ENCODE measurements around the gene POC1A.

POC1A gene

DNA sequence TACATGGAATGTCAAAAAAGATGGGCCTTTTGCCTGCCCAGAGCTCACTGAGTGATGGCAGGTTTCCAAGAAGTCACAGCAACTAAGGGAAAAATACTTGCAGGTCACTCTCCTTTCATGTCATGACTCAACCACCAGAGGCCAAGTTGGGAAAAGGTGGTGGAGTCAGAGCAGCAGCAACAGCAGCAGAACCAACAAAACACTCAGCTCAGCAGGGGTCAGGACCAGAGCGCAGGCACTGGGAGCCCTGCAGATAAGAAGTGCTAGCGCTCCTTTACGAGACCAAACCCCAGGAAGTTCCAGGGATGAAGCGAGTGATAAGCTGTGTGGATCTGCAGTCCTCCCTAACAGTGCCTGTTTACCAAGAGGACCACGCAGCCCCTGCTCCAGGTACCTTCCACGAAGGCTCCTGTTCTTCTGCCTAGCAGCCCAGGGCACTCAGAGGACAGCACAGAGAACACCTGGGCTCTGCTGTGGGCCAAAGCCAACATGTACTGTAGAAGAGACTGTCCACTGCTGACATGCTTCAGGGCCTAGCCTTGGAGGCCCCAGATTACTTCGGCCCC, 26.0 kb downstream of the POC1A start:
- no peak for DNase-seq (ENCODE audit: low spot score)

DNA sequence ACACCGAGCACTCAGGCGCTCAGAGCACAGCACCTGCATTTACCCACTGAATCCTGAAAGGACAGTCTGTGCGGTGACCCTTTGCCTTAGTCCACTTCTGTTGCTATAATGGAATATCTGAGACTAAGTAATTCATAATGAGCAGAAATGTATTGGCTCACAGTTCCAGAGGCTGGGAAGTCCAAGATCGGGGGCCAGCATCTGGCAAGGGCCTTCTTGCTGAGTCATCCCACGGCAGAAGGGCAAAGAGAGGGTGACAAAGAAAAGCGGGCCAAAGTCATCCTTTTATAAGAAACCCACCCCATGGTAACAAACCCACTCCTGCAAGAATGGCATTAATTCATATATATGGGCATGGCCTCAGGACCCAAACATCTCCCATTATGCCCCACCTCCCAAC, 27.7 kb downstream of the POC1A start:
- no peak for DNase-seq (ENCODE audit: low spot score)

DNA sequence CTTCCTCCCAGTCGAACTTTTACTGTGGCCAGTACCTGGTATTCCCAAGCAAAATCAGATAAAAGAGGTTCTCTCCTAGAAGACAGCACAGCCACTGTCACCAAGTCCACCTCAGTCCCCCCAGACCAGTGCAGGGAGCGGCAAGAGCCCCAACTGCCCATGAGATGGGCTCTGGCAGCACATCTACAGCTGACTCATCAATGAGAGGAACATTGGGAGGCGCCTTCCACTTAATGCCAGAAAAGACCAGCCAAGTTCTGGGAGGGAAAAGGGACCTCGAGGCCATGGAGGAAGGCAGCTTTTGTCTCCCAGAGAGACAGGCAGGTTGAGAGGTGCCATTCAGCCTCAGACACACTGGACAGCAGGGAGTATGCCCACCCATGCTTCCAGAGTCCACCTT, 28.2 kb downstream of the POC1A start:
- DNase-seq (ENCODE audit: low spot score) = no peak

DNA sequence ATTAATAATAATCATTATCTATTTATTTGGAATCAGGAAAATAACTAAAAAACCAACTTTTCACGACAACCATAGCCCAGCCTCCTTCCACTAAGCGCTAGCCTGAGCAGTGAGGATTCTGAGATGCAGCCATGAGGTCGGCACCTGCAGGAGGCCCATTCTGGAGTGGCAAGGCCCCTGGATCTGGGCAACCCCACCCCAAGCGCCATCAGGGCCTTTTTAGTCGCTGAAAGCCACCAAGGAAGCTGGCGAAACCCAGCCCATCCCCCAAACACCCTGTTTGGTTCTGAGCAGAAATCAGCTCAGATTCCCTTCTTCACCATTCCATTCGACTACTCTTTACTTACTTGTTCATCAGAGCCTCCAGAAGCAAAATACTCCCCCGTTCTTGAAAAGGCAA, 29.5 kb downstream of the POC1A start:
- DNase-seq (ENCODE audit: low spot score) = no peak

DNA sequence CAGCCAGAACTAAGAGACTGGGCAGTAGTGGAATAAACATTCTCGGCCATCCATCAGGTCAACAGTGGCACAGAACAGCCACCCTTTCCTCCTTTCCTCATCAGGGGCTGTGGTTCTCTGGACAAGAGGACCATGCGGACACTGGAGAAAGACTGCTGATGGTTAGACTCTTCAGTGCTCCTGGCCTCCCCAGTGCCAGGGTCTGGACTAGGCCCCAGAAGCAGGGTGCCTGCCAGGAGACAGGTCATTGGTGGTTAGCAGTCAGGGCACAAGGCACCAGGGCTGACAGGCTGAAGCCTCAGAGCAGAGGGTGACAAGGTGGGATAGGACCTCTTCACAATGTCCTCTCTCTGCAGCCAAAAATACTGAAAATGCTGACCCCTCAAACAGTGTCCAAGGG, 30.1 kb downstream of the POC1A start:
- no peak for DNase-seq (ENCODE audit: low spot score)

DNA sequence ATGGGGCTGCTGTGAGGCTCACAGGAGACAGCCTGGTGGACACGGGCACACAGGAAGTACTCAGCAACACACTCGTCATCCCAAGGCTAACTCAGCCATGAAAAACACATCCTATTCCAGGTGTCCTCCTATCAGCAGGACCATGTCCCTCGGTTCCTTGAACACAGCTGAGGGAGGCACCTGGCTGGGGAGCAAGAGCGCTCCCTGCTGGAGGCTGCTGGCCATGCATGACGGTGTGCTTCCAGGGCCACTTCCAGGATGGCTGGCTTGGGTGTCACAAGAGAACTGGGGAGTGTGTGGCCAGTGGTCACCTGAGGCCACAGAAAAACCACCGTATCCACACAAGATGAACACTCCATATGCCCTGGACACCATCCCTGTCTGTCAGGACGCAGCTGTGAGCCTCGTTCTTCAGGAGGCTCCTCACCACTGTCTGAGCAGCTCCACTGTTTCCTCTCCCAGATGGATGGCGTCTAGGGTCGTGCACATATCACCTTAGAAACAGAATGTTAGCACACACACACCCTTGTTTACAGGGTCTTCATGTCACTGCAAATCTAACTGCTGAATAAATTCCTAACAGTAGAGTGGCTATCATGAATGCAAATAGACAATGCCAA, 31.0 kb downstream of the POC1A start:
- DNase-seq (ENCODE audit: low spot score) = peak; percentile 79

DNA sequence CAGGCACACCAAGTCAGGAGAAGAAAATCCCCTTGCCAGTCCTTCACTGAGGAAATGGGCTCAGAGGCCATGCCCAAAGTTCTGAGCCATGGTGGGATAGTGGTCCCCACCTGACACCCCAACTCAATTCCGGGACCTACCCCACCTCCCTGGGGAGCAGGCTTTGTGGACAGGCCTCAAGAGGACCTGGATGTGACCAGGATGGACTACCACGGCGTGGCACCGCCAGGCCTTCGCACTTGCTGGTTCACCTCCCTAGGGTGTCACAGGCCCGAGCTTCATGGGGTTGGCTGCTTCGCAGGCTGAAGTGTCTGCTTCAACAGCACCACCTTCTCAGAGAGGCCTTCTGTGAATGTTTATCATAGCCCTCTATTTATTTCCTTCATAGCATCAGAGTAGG, 31.7 kb downstream of the POC1A start:
- no peak for DNase-seq (ENCODE audit: low spot score)

DNA sequence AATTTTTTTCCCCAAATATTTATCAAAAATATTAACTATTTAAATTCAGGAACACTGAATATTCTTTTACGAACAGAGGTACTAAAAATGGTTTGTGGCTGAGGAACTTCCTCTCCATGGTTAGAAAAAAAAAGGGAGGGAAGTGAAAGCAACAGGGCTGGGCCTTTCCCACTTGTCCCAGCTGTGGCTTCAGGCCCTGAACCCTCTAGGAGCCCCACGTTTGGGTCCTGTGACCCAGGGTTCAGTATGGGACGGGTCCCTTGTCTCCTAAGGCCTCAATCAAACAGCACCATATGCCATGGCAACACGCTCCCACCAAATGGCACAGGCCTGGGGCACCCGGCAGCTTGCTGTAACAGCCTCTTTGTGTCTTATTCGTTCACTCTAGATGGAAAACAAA, 32.4 kb downstream of the POC1A start:
- DNase-seq (ENCODE audit: low spot score) = no peak

DNA sequence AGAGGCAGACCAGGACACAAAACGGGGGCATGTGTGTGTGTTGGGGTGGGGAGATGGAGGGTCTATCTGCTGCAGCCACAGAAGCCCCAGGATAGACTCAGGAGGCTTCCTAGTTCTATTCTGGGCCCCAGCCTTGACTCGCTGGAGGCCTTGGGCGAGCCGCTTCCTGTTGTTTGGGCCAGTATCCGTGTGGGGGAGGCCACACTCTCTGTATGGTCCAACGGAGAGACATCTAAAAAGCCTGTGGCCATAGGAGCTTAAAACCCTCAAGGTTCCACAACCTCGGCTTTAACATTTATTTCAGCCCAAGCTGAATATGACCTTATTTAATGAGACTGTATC, 32.8 kb downstream of the POC1A start:
- no peak for DNase-seq (ENCODE audit: low spot score)

DNA sequence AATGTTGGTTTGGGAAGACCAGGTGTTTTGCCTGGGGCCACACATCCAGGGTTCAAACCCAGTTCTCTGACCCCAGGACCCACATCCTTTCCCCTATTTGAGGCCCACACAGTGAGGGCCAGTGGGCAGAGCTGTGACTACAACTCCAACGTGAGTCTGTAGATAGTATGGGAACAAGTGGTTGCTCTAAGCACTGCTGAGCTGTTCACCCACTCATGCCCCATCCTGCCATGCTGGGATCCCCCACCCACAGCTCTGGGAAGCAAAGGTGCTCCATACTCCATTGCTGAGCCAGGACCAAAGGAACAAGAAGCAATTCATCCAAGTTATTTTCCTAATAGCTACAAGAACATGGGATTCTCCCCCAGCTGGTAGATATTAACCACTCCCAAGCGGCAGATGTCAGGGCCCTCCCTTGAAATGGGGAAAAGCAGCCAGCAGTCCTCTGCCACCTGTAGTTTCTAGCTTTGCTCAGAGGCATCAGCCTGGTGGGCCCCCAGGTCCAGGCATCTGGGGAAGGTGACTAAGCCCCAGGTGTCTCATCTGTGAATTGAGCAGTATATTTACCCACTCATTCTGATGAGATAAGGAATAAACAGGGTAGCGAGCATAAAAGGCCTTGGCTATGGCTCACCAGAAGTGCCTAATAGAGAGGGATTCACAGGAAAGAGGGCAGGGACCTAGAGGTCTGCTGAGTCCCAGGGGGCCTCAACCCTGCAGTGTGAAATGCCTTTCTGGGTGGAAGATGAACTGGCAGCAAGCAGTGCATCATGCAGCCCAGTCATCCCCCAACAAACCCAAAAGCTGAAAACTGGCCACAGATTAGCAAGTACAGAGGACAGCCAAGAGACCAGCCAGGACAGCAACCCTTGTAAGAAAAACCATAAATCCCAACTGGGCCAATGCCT, 33.4 kb downstream of the POC1A start:
- DNase-seq (ENCODE audit: low spot score) = no peak

DNA sequence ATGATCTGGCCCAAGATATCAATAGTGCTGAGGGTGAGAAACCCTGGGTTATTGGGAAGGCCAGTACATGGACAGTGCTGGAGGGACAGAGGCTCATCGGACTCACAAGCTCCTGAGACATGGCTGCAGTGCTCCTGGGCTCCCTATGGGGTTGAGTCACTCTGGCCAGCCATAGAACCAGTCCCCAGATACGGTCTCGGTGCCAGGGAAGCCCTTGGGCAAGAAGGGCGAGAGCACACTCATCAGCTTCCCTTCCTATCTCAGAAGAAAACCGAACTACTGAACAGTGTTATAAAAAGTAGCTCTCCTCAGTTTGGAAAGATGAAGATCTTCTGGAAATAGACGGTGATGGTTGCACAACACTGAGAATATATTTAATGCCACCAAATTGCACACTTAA, 34.4 kb downstream of the POC1A start:
- no peak for DNase-seq (ENCODE audit: low spot score)

DNA sequence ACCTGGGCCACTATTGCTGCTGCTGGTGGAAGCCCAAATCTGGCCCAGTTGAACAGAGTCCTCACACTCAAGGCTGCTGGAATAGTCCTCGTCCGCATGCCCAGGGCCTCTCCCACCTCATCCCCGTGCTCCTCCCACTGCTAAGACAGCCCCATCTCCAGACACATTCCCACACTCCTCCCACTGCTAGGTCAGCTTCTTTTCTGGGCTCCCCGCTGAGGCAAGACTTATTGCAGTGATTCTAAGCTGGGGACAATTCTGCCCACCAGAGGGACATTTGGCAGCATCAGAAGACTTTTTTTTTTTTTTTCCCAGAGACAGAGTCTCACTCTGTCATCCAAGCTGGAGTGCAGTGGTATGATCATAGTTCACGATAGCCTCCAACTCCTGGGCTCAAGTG, 35.1 kb downstream of the POC1A start:
- no peak for DNase-seq (ENCODE audit: low spot score)

DNA sequence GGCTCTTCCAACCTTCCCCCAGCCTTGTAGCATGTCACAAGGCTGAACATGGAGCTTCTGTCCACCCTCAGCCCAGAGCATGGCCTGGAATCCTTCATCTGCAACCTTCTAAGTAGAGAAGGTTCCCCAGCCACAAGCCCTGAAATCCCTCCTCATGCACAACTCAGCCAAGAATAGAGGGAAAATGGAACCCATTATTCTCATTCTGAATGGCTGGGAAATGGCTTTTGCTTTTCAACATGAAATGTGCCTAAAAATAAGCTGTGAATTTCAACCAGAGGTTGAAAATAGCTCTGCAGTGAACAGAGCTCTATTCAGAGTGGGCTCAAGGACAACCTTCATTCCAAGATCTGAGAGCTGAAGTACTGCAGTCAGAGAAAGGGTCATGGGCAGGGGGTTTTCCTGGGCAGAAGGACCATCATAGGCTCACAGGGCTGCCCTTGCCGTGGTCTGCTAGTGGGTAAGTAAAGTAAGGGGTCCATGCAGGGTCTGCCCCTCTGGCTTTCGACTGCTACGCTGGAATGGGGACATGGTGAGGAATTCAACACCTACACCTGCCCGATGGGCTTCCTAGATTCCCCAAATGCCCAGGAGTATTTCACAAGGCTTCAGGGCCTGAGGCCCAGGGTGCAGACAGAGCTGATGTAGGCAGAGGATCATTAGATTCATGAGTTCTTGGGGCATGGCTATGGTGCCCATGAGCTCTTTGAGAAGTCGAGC, 35.9 kb downstream of the POC1A start:
- DNase-seq (ENCODE audit: low spot score) = no peak

DNA sequence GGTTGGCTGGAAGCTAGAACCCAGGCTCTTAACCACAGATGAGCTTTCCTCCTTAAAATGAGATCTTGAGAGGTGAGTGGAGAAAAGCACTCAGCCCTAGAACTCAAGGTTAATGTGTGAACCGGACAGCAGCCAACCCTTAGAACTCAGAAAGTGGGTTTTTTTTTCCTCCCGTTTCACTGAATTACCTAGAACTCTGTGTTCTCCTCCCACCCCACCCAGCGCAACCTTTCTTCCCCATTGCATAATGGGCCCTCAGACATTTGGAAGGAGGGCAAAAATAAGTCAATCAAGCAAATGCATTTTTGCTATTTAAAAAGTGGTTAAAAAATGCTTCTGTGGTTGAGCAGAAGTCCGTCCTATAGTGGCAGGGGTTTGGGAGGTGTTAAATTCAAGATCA, 36.7 kb downstream of the POC1A start:
- DNase-seq (ENCODE audit: low spot score) = no peak

DNA sequence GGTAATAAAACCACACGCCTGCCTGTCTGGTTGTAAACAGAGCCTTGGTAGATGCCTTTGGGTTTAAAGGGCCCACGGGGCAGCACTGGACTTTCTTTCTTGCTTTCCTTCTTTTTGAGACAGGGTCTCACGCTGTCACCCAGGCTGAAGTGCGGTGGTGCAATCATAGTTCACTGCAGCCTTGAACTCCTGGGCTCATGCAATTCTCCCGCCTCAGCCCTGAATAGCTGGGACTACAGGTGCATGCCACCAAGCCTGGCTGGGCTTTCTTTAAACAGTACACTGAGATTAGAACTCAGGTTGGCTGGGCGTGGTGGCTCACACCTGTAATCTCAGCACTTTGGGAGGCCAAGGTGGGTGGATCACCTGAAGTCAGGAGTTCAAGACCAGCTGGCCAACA, 42.2 kb downstream of the POC1A start:
- DNase-seq (ENCODE audit: low spot score) = no peak

DNA sequence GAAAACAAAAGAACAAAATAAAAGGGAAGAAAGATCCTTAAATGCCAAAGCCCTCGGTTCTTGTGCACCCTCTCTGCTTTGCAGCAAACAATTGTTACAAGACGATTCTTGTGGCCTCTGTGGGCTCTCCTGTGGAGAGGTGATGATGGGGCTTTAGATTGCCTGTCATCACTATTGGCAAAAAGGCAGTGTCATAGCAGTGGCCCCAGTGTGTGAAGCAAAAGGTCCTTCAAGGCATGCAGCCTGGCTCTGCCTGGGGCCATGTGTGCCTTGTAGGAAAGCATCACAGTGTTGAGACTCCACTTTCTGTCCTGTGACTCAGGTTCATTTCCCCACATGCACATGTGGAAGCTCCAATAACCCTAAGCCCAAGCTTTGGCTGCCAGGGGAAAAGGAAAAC, 43.7 kb downstream of the POC1A start:
- no peak for DNase-seq (ENCODE audit: low spot score)

DNA sequence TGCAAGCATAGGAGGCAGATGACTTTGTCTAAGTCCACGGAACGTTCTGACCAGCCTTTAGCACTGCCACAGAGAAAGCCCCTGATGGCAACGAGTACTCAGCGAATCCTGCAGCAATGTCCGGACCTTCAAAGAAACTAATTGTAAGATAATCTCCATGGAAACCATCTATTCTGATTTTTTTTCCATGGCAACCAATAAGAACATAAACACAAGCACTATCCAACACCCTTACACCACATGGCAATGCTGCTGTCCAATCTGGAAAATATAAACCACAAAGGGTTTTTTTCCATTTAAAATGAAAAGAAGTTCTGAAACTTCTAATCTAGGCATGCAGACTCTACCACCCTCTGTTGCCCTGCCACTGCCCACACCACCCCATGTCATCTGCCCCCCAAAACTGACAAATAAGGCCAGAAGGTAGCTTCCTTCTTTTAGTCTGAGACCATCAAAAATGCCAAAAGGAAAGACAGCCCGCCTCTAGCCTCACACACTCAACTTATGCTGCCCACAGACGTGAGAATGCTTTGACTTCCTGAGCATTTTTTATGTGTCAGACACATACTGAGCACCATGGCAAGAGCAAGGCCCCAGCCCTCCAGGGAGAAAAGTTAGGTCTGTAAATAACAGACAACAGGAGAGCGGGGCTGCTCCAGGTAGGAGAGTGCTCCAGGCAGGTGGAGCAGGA, 44.5 kb downstream of the POC1A start:
- DNase-seq (ENCODE audit: low spot score) = no peak

DNA sequence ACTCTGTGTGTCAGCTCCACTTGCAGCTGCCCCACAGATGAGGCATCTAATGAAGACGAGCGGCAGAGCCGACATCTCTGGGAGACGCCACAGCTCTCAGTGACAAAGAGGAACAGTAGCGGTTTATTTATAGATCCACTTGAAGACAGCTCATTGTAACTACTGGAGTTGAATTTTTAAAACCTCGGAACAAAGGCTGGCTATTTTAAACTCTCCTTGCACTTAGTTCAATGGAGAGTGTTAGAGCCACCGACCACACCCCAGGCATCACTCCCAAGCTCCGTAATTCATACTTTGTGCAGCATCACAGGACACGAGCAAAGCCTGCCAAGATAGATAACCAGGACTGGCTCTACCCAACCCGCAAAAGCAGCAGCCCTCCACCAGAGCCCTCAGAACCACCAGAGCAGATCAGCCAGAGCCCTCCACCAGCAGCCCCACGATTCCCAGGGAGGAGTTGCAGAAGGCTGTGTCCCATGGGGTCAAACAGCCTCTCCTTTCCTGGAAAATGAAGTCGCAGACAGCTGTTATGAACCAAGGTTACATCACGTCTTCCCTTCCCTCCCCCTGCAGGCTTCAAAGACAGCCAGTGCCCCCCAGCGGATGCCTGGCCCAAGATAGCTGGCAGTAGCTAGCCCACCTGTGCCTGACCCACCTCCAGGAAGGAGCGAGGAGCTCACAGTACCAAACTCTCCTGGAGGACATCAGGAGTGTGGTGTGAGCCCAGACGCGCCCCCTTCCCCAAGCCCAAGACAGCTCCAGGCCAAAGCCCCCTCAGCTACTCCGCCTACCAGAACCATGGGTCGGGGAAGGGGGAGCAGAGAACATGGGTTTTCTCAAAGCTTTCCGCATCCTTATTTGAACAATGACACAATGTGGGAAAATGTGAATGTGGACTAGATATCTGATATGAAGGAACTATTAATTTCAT, 45.7 kb downstream of the POC1A start:
- DNase-seq (ENCODE audit: low spot score) = no peak

DNA sequence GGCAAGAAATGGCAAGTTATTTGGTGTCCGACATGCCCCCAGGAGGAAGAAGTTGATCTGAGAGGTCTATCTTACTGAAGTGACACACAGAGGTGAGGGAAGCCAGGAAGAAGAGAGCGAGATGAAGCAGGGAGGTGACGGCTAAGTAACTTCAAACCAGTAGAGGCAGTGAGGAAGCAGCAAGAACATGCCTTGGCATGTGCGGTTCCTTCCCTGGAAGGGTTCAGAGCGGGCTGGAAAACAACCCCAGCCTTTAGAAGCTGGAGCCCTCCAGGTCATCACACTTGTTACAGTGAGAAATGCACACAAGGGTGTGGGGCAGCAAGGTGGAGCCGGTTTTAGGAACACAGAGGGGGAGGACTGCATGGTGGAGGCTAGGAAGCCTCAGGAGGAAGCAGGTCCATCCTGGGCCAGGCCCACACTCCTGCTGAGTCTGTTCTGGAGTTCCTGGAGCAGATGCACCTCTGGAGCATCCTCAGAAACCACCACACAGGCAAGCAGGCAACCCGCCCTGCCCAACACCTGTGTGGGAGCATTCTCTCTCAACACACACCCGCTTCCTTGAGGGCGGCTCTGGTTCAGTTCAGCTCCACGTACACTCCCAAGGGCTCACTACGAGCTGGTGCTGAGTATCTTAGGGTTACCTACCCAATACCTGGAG, 47.1 kb downstream of the POC1A start:
- no peak for DNase-seq (ENCODE audit: low spot score)

Measured in CD4-positive, alpha-beta T cell treated with Interleukin-2 at 100 ng/mL for 4 hours (primary cell).